ENCODE measurements around the gene AAGAB. TPM values are rescaled to one million over a fixed set of nuclear protein-coding genes. Genes with fewer than 3 reads are reported as not detected.

AAGAB gene, protein sequence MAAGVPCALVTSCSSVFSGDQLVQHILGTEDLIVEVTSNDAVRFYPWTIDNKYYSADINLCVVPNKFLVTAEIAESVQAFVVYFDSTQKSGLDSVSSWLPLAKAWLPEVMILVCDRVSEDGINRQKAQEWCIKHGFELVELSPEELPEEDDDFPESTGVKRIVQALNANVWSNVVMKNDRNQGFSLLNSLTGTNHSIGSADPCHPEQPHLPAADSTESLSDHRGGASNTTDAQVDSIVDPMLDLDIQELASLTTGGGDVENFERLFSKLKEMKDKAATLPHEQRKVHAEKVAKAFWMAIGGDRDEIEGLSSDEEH
- total RNA-seq (2022; extraction: Qiagen RNA extraction; ENCODE audit: low read depth) = 61.5 to 70.1 TPM (median 66.5 TPM) in 5 replicates

DNA sequence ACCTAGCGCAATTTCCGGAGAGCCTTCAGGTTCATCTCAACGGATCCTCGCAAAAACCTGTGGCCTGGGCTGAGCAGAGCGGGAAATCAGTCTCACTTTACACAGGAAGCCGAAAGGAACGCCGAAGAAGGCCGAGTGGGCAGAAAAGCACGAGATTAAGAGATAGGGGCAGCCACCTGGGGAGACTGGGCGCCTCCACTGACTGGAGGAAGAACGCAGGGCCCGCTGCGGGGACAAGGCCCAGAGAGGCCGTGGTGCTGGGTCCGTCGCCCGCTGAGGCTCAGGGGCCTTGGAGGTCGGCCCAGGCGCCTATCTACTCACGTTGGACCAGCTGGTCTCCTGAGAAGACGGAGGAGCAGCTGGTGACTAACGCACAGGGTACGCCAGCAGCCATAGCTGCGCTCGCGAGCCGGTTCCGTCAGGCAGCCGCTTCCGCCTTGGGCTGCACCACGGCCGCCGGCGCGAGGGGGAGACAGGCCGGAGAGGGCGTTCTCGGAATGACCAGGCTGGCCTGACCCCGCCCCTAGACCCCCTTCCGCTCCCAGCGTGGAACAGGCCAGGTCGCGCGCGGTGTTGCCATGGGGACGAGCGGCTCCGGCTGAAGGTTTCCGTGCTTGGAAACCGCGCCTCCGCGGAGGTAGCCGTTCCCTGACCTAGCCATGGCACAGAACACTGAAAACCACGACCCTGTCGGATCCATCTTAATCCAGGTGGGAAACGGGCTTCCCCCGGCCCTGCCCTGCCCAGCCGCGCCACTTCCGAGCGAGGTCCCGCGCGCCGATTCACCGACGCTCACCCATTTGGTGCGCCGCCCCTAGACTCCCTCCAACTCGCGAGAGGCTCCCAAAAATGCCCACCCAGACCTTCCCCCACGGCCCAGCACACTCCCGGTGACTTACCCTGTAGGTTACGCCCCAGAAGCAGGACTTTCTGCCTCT lies at the start of gene AAGAB, which contains the start of gene IQCH:
AAGAB (minus strand) TSS at position 424 of the 938 bp plus-strand sequence; CDS start at position 394, 30 bp downstream.
IQCH (plus strand) TSS at position 549 of the 938 bp plus-strand sequence; CDS start at position 660, 111 bp downstream.

Other genes with a start within 250 kb of the AAGAB start
- gene SMAD3, start 189.1 kb downstream of the AAGAB start, total RNA-seq (2022; extraction: Qiagen RNA extraction; ENCODE audit: low read depth) = 105 to 156 TPM (median 145 TPM) in 5 replicates
- gene IQCH, start 125 bp upstream of the AAGAB start, total RNA-seq (2022; extraction: Qiagen RNA extraction; ENCODE audit: low read depth) = 1.1 to 2.3 TPM (median 1.3 TPM) in 5 replicates